ENCODE measurements around the gene SLC16A1.
"Not testable (repeated sequence)": the region's sequence is repeated elsewhere in the genome, so short reads cannot be mapped to it uniquely, and the experiment has no call there.

SLC16A1 gene

GRCh38 chr1:112961072-112961471 lies 5.1 kb upstream of the SLC16A1 start:
- TF ChIP-seq CTCF (conservative IDR thresholded peaks at IDR 0.05): no peak
- H3K27ac ChIP-seq: no peak overlapping the region

- no peak overlapping the region for H3K27ac ChIP-seq
- TF ChIP-seq CTCF (conservative IDR thresholded peaks at IDR 0.05): no peak
Measured at GRCh38 chr1:112960384-112960783, 4.4 kb upstream of the SLC16A1 start.

DNA sequence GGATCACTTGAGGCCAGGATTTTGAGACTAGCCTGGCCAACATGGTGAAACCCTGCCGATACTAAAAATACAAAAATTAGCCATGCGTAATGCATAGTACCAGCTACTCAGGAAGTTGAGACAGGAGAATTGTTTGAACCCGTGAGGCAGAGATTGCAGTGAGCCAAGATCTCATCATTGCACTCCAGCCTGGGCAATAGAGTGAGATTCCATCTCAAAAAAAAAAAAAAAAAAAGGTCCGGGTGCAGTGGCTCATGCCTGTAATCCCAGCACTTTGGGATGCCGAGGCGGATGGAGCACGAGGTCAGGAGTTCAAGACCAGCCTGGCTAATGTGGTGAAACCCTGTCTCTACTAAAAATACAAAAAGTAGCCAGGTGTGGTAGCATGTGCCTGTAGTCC lies 2.2 kb upstream of the SLC16A1 start:
- not testable (repeated sequence) for H3K27ac ChIP-seq

DNA sequence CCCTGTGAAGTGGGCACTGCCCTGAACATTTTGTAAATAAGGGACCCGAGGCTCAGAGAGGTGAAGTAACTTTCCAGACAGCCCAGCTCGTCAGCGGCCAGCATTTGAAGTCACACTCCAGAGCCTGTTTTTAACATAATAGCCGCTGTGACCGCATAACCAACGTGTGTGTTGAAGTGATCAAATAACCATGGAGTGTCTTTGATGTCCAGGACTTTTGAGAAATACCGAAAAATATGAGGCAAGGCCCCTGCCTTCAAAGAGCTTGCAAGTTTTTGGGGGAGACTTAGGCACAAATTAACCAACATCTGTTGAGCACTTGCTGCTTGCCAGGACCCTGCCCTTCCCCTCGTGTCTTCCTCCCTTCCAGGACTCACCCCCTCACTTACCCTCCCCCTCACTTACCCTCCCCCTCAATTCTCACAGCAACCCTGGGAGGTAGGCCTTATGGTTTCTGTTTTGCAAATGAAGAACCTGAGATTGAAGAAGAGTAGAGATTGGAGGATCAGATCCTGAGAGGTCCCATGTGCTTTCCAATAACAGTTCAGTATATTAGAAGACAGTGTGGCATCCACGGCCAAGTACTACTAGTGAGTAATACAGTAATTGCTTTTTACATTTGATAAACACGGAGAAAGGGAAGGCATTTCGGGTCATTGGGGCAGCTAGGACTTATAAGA lies 1.3 kb upstream of the SLC16A1 start:
- no peak for TF ChIP-seq CTCF (conservative IDR thresholded peaks at IDR 0.05)
- no peak overlapping the region for H3K27ac ChIP-seq

DNA sequence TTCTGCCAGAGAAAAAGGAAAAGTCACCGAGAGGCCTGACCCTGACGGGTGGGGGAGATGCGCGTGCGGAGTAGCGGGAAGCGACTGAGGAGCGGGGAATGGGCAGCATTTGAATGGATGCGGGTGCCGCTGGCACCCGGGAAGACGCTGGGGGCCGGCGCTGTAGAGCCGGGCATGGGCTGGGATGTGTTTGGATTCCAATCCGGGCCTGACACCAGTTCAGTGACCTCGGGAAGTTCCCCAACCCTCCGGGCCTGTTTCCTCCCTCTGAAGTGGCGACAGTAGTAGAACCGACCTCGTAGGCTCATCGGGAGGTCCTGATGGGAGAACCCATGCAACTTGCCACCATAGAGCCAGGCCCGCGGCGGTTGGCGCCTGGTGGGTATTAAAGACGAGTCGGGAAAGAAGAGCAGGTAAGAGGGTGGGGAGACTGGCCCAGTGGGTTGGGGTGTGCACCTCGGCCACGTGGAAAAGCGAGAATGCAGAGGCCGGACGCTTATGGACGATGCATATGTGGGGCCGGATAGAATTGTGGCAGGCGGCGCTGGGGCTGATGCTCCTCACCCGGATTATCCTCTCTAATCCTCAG lies 642 bp upstream of the SLC16A1 start:
- H3K27ac ChIP-seq: peak overlapping the region; percentile 84
- TF ChIP-seq CTCF (conservative IDR thresholded peaks at IDR 0.05): no peak

GRCh38 chr1:112954945-112955772 lies 837 bp downstream of the SLC16A1 start:
- H3K27ac ChIP-seq: peak overlapping the region; percentile 84
- no peak for TF ChIP-seq CTCF (conservative IDR thresholded peaks at IDR 0.05)

DNA sequence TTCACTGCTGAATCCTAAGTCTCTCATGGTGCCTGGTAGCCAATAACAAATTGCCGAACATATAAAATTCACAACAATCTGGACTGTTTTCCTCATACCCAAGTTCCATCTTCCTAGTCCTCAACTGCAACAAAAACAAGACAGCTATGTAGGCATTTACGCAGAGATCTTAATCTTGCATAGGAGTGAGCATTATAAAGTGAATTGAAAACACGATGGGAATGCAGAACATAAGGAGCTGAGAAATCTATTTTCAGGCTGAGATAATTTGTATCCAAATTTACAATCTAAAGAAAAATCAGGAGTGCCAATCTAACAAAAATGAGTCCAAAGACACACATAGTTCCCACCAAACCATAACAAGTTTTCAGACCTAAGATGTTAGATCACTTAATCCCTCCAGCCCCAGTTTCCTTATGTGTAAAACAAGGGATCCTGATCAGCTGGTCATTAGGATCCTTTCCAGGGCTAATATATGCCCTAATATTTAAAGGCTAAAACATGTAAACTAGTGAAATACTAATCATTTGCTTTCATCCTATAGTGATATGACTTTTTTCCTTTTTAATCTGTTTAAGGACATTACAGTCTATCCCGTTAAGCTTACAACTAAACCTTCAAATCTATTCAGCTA lies 1.9 kb downstream of the SLC16A1 start:
- TF ChIP-seq CTCF (conservative IDR thresholded peaks at IDR 0.05): no peak
- H3K27ac ChIP-seq: peak overlapping the region; percentile 84

Data from VCaP (cell line).